ENCODE data around the gene USP3.

Gene USP3

DNA sequence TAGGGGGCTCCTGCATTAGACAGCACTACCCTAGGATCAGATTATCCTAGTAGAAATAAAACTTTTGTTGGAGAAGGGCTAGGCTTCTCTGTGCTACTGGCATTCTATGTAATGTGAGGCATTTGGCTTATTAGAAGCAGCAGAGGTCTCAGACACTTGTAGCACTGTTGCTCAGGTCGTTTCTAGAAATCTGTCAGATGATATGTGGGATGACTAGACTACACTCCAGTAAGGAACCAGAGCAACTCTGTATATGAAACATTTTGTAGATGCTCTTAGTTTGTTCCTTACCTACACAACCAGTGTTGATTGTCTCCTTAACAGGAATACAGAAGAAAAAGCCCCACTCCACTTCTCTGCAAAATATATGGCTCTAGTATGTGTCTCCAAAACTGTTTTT is 70.9 kb downstream of the USP3 start:
- H4K20me1 ChIP-seq (ENCODE audit: low read depth, low read length): no peaks in the 10 kb centered on the region
- peaks cover 3% of the 10 kb centered on the region; the same call in 1 of the 2 replicates for H3K36me3 ChIP-seq (ENCODE audit: low read length)
- H3K4me3 ChIP-seq (ENCODE audit: insufficient read depth, low read length, poor library complexity, severe bottlenecking): no peak overlapping the region
- H3K4me2 ChIP-seq (ENCODE audit: low read depth, low read length, poor library complexity, severe bottlenecking): no peak overlapping the region
- TF ChIP-seq, protein P1, sequence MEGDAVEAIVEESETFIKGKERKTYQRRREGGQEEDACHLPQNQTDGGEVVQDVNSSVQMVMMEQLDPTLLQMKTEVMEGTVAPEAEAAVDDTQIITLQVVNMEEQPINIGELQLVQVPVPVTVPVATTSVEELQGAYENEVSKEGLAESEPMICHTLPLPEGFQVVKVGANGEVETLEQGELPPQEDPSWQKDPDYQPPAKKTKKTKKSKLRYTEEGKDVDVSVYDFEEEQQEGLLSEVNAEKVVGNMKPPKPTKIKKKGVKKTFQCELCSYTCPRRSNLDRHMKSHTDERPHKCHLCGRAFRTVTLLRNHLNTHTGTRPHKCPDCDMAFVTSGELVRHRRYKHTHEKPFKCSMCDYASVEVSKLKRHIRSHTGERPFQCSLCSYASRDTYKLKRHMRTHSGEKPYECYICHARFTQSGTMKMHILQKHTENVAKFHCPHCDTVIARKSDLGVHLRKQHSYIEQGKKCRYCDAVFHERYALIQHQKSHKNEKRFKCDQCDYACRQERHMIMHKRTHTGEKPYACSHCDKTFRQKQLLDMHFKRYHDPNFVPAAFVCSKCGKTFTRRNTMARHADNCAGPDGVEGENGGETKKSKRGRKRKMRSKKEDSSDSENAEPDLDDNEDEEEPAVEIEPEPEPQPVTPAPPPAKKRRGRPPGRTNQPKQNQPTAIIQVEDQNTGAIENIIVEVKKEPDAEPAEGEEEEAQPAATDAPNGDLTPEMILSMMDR (IDR thresholded peaks at IDR 0.05; ENCODE audit: insufficient read depth, low read length, poor library complexity, severe bottlenecking): no peak
- no peak for TF ChIP-seq EZH2phosphoT487 (conservative IDR thresholded peaks at IDR 0.05; ENCODE audit: low read length)
- H3K9me3 ChIP-seq (ENCODE audit: insufficient read depth, low read length): no peaks in the 10 kb centered on the region
- no peaks in the 10 kb centered on the region for H3K27me3 ChIP-seq (ENCODE audit: low read length)
- no peaks in the 10 kb centered on the region for H3K79me2 ChIP-seq (ENCODE audit: insufficient read depth, low read length)
- H2AFZ ChIP-seq (ENCODE audit: low read depth, low read length, severe bottlenecking): no peak overlapping the region
- H3K9ac ChIP-seq (ENCODE audit: low read length): no peak overlapping the region
- H3K27ac ChIP-seq (ENCODE audit: low read depth, low read length): no peak overlapping the region
- 0 out of 2 replicates have a peak, but pooled peaks cover 6% of the 10 kb centered on the region for H3F3A ChIP-seq (ENCODE audit: insufficient read depth)
- H3K9me2 ChIP-seq (replicated peaks; ENCODE audit: insufficient read depth, low read length): no peaks in the 10 kb centered on the region

DNA sequence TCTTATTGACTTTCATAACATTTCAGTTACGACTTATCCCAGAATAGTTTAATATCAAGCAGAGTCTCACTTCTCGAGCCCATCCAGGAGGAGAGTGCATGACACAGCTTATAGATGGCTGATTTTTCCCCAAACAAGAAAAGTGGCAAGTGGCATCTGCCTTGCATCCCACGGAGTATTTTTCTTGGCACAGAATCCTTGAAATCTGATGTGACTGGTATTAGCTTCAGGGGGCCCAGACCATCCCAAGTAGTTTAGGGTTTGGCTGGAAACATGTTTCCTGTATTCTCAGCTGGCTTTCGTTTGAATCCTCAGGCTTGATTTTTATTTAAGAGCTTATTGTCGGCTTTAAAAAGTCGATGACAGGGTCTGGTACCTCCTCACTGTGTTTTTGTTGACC is 72.0 kb downstream of the USP3 start:
- no peak overlapping the region for H3K4me2 ChIP-seq (ENCODE audit: low read depth, low read length, poor library complexity, severe bottlenecking)
- peaks cover 3% of the 10 kb centered on the region; the same call in 1 of the 2 replicates for H3K36me3 ChIP-seq (ENCODE audit: low read length)
- H4K20me1 ChIP-seq (ENCODE audit: low read depth, low read length): no peaks in the 10 kb centered on the region
- no peak for TF ChIP-seq EZH2phosphoT487 (conservative IDR thresholded peaks at IDR 0.05; ENCODE audit: low read length)
- TF ChIP-seq, protein P1 (IDR thresholded peaks at IDR 0.05; ENCODE audit: insufficient read depth, low read length, poor library complexity, severe bottlenecking): no peak
- no peak overlapping the region for H2AFZ ChIP-seq (ENCODE audit: low read depth, low read length, severe bottlenecking)
- no peaks in the 10 kb centered on the region for H3K9me3 ChIP-seq (ENCODE audit: insufficient read depth, low read length)
- H3K79me2 ChIP-seq (ENCODE audit: insufficient read depth, low read length): no peaks in the 10 kb centered on the region
- no peak overlapping the region for H3K9ac ChIP-seq (ENCODE audit: low read length)
- H3K9me2 ChIP-seq (replicated peaks; ENCODE audit: insufficient read depth, low read length): no peaks in the 10 kb centered on the region
- H3F3A ChIP-seq (ENCODE audit: insufficient read depth): 0 out of 2 replicates have a peak, but pooled peaks cover 6% of the 10 kb centered on the region
- no peak overlapping the region for H3K27ac ChIP-seq (ENCODE audit: low read depth, low read length)
- no peak overlapping the region for H3K4me3 ChIP-seq (ENCODE audit: insufficient read depth, low read length, poor library complexity, severe bottlenecking)
- H3K27me3 ChIP-seq (ENCODE audit: low read length): no peaks in the 10 kb centered on the region

DNA sequence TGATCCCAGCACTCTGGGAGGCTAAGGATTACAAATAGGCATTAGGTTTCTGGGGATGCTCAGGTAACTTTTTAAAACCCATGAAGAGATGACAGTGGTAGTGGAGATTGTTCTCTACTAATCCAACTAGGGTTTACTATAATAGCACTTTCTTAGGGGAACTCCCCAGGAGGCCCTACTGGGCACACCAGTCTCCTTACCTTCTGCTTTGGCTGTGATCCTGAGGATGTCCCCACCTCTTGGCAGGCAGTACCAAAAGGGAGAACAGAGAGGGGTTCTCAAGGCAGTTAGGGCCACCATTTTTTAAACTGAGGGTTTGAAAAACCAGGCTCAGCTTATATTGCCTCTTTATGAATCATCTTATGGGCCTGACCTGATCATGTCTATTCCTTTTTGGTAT is 77.8 kb downstream of the USP3 start:
- Histone ChIP-seq H3K4me2 (ENCODE audit: low read depth, low read length, poor library complexity, severe bottlenecking) (no peak overlapping the region), H3K36me3 (ENCODE audit: low read length) (peaks cover 8% of the 10 kb centered on the region), H4K20me1 (ENCODE audit: low read depth, low read length) (no peaks in the 10 kb centered on the region), H3K27ac (ENCODE audit: low read depth, low read length) (no peak overlapping the region), H3K79me2 (ENCODE audit: insufficient read depth, low read length) (no peaks in the 10 kb centered on the region), H3K9me3 (ENCODE audit: insufficient read depth, low read length) (no peaks in the 10 kb centered on the region), H3K9ac (ENCODE audit: low read length) (no peak overlapping the region), H3K9me2 (replicated peaks; ENCODE audit: insufficient read depth, low read length) (no peaks in the 10 kb centered on the region), H3K27me3 (ENCODE audit: low read length) (no peaks in the 10 kb centered on the region), H2AFZ (ENCODE audit: low read depth, low read length, severe bottlenecking) (no peak overlapping the region), H3F3A (ENCODE audit: insufficient read depth) (0 out of 2 replicates have a peak, but pooled peaks cover 6% of the 10 kb centered on the region), H3K4me3 (ENCODE audit: insufficient read depth, low read length, poor library complexity, severe bottlenecking) (no peak overlapping the region)
- no peak for TF ChIP-seq EZH2phosphoT487 (conservative IDR thresholded peaks at IDR 0.05; ENCODE audit: low read length)
- TF ChIP-seq, protein P1 (IDR thresholded peaks at IDR 0.05; ENCODE audit: insufficient read depth, low read length, poor library complexity, severe bottlenecking): no peak
